RWPE1 (cell line): Measurements from ENCODE around the gene HCN4.

Experiments used
- CTCF ChIA-PET: fragments of 350-600 bp; sonication (Branson Sonifier 250); formaldehyde crosslinking; extraction: SDS; loops from one replicate; lab custom pipeline; 2021; lab: Yijun Ruan, JAX
- POLR2A ChIA-PET: fragments of 400-600 bp; formaldehyde crosslinking; extraction: SDS; loops from one replicate; lab custom pipeline; 2020; ENCODE audit warnings: antibody characterized with exemption; ENCODE audit not compliant: low non-redundant PET; lab: Yijun Ruan, JAX
- DNase-seq: peaks from one replicate; pipeline ENCODE4 v3.0.0; 2012; ENCODE audit warnings: low spot score
- H3K27ac ChIP-seq: fragments of 450-650 bp; 2 replicates; pipeline ENCODE4 v1.5.1; 2017
- TF ChIP-seq, protein P1 (sequence below): fragments of 450-650 bp; conservative IDR thresholded peaks from 2 replicates; pipeline ENCODE4 v1.5.1; 2017; ENCODE audit warnings: low read depth, mild to moderate bottlenecking

HCN4 gene

DNA sequence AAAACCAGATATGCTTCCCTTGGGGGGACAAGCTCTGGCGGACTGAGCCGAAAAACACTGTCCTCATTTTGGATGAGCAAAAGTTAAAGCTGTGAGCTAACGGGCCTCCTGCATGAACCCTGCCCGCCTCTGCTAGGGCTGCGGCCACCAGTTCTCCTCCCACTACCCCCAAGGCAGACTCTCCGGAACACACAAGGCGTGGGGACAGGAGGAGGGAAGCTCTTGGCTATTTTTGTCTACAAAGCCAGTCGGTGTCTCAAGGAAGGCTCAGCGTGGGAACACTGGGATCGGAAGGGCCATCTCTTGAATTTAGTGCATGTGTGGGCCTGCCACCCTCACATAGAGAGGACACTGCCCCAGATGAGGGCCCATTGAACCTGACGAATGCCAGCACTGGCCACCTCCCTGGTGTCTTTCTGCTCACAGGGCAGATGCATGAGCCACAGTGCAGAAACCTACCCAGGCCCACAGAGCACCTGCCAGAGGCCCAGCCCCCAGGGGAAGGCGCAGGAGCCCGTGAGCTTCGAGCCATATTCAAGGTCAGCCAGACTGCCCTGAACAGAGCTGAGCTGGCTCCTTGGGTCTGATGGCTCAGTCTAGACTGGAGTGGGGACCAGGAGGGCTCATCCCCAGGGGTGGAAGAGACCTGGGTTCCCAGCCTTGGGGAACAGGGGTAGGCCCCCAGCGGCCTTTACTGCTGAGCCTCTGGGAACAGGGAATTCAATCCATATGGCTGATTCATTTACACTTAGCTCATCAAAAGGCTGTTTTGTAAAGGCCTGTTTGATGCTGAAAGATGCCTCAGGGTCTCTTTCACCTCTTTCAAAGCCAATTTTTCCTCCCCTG lies 38.3 kb downstream of the HCN4 start:
- ChIA-PET CTCF (interaction anchor here (0.6 to 0.7 kb wide), 2 partner anchors 11 to 37 kb away, joined by 3 read pairs; no protein-coding TSS in a partner anchor), POLR2A (no interaction called here)
- TF ChIP-seq, protein P1, sequence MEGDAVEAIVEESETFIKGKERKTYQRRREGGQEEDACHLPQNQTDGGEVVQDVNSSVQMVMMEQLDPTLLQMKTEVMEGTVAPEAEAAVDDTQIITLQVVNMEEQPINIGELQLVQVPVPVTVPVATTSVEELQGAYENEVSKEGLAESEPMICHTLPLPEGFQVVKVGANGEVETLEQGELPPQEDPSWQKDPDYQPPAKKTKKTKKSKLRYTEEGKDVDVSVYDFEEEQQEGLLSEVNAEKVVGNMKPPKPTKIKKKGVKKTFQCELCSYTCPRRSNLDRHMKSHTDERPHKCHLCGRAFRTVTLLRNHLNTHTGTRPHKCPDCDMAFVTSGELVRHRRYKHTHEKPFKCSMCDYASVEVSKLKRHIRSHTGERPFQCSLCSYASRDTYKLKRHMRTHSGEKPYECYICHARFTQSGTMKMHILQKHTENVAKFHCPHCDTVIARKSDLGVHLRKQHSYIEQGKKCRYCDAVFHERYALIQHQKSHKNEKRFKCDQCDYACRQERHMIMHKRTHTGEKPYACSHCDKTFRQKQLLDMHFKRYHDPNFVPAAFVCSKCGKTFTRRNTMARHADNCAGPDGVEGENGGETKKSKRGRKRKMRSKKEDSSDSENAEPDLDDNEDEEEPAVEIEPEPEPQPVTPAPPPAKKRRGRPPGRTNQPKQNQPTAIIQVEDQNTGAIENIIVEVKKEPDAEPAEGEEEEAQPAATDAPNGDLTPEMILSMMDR, result no peak
- no peak overlapping the region for H3K27ac ChIP-seq
- DNase-seq, result no peak

GRCh38 chr15:73329501-73330200 lies 39.1 kb downstream of the HCN4 start:
- CTCF ChIA-PET, result interaction anchor here (0.6 to 0.7 kb wide), 2 partner anchors 10 to 37 kb away, joined by 3 read pairs; no protein-coding TSS in a partner anchor
- POLR2A ChIA-PET, result no interaction called here
- TF ChIP-seq, protein P1, result no peak

DNA sequence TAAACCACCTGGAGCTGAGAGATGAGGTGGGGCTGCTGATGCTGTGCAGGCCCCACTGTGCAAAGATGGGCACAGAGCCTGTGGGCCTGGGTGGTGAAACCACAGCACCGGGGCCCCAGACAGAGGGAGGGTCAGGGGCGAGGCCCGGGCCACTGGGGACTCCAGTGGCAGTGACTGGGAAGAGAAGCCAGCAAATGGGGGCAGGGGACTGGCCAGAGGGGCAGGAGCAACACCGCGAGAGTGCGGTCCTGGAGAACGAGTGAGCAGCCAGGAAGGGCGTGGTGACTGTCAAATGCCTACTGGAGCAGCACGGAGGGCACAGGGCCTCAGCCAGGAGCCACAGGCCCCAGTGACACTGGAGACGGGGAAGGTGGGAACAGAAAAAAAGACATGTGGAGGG lies 39.8 kb downstream of the HCN4 start:
- TF ChIP-seq, protein P1, result no peak
- CTCF ChIA-PET, result no interaction called here
- POLR2A ChIA-PET, result no interaction called here
- no peak overlapping the region for H3K27ac ChIP-seq
- no peak for DNase-seq

More at GRCh38 chr15:73329501-73330200, 39.1 kb downstream of the HCN4 start:
- no peak for DNase-seq
- no peak overlapping the region for H3K27ac ChIP-seq

- CTCF ChIA-PET, result no interaction called here
- no peak overlapping the region for H3K27ac ChIP-seq
- POLR2A ChIA-PET, result no interaction called here
- TF ChIP-seq, protein P1, result no peak
- DNase-seq, result no peak
Observed at GRCh38 chr15:73328149-73328820, 40.5 kb downstream of the HCN4 start.

- no peak for DNase-seq
- H3K27ac ChIP-seq, result no peak overlapping the region
- TF ChIP-seq, protein P1, result no peak
- ChIA-PET CTCF (no interaction called here), POLR2A (interaction anchor here (0.6 kb wide), 1 partner anchor 532 kb away, joined by 3 read pairs; no protein-coding TSS in a partner anchor)
Observed at GRCh38 chr15:73326157-73326556, 42.6 kb downstream of the HCN4 start.

- ChIA-PET CTCF (interaction anchor here (0.6 kb wide), 1 partner anchor 108 kb away, joined by 3 read pairs; no protein-coding TSS in a partner anchor), POLR2A (no interaction called here)
- TF ChIP-seq, protein P1, result no peak
- no peak for DNase-seq
- no peak overlapping the region for H3K27ac ChIP-seq
Observed at GRCh38 chr15:73325191-73325861, 43.4 kb downstream of the HCN4 start.
